CD4-positive, alpha-beta T cell treated with Interleukin-12 subunit alpha and Interleukin-12 subunit beta, for 1 hour (primary cell): ENCODE data around the gene CASP8.

Experiments
- DNase-seq: peaks from one replicate; pipeline ENCODE4 v3.0.0-alpha.2; 2020

CASP8 gene

DNA sequence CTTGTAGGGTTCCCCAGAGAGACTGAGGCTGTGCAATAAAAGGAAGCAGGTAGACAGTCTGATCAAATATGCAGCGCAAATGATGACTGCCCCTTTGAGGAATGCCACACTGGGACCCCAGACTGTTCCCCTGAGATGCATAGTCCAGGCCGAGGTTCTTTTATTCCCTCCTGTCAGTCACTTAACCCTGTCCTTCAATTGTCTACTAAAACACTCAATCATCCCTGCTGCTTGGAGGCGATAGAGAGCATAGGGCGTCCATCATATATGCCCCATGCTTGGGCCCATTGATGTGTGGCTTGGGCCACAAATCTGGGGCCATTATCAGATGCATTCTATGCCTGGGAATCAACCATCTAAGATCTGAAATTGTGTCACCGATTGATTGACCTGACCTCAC, 15.5 kb upstream of the CASP8 start:
- no peak for DNase-seq

- DNase-seq, result no peak
Observed at GRCh38 chr2:201246280-201246679, 14.1 kb upstream of the CASP8 start.

- DNase-seq, result no peak
Observed at GRCh38 chr2:201248288-201248844, 12.0 kb upstream of the CASP8 start.

- DNase-seq, result no peak
Observed at GRCh38 chr2:201249889-201250288, 10.4 kb upstream of the CASP8 start.

DNA sequence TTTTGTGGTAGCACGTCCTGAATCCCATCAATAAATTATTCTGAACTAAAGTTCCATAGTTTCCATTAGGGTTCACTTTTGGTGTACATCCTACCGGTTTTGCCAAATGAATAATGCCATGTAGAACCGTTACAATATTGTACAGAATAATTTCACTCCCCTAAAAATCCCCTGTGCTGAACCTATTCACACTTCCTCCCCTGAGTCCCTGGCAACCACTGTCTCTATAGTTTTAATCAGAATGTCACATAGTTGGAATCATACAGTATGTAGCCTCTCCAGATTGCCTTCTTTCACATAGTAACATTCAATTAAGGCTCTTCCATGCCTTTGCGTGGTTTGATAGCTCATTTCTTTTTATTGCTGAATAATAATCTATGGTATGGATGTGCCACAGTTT, 9.6 kb upstream of the CASP8 start:
- DNase-seq, result no peak

DNA sequence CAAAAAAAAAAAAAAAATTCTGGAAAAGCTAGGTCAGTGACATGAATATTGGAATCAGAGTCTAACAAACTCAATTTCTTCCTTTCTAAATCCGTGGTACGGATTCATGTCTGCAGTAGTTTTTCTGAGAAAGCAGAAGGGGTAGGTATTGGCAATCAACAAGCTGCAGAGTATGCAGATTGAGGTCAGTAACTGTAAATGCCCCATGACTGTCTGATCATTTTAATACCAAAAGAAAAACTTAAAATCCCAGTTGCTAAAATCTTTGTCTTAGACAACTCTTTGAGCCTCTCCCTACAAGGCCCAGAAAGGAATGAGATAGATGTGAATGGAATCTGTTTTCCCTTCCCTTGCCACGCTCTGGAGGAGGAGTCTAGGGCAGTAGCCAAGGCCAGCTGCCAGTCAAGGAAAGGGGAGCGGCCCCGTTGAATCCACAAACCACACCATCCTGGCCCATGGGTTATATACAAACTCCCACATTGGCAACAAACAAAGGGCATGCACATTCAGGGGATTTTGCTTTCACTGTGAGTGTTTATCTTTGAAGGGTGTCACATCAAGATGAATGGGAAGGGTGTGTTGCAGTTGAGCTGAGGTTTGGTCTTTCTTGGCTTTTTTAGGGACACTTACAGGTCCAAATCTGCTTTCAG, 6.1 kb upstream of the CASP8 start:
- peak; percentile 42 for DNase-seq

GRCh38 chr2:201255408-201256033, 4.8 kb upstream of the CASP8 start:
- DNase-seq, result no peak

DNA sequence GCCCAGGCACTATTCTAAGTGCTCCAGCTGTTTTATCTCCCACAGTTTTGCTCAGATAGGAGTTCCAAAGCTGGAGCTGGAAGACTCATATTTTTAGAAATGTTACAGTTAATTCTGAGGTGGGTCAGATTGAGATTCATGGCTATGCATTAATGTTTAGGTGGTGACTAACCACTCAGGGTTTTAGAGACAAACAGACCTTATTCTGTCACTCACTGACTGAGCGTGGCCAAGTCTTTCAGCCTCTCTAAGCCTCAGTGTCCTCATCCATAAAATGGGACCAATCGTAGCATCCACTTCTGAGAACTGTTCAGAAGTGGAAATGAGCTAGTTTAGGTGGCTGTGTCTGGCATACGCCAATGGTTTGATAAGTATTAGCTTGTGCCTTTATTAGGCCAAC, 4.3 kb upstream of the CASP8 start:
- DNase-seq, result no peak

DNA sequence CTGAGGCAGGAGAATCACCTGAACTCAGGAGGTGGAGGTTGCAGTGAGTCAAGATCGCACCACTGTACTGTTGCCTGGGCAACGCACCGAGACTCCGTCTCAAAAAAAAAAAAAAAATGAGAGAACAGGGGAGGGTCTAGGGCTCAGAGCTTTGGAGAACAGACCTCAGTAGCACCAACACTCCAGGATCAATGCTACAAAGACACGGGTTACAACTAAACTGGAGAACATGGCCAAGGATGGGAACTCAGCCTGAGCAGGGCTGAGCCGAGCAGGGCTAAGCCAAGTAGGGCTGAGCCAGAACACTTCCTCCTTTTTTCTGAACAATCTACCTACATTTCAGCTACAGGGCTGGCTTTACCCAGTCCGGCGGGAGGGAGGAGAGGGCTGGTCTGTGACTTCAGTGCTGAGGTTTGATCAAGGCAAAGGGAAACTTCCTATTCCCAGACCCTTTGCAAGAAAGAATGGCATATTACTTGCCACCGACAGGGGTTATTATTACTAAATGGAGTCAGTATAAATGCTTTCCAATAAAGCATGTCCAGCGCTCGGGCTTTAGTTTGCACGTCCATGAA, 2.9 kb upstream of the CASP8 start:
- DNase-seq, result peak; percentile 74

- DNase-seq, result peak; percentile 96
Observed at GRCh38 chr2:201257956-201258665, 2.2 kb upstream of the CASP8 start.

- no peak for DNase-seq
Observed at GRCh38 chr2:201258666-201259615, 1.4 kb upstream of the CASP8 start.

DNA sequence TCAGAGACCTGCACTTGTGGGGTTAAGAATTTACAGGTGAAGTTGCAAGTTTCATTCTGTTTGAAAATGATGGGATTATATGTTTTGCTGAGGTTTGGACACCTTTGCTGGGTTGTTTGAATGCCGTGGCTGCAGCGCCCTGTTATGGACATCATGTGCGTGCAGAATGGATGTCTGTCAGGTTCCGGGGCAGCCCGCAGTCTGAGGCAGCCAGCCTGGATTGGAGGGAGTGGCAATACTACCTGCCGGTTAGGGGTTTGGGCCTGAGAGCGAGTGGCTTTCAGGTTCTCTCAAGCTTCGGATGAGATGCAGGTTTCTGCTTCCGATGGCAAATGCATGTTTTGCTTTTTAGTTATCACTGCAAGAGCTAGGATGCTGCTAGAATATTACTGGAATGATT, 1.1 kb downstream of the CASP8 start:
- DNase-seq, result peak; percentile 74

- DNase-seq, result peak; percentile 45
Observed at GRCh38 chr2:201261906-201262305, 1.6 kb downstream of the CASP8 start.

- DNase-seq, result peak; percentile 33
Observed at GRCh38 chr2:201262718-201263117, 2.4 kb downstream of the CASP8 start.

GRCh38 chr2:201263779-201264178, 3.4 kb downstream of the CASP8 start:
- peak; percentile 44 for DNase-seq

GRCh38 chr2:201264472-201265173, 4.3 kb downstream of the CASP8 start:
- DNase-seq, result no peak

- DNase-seq, result peak; percentile 30
Observed at GRCh38 chr2:201266629-201267028, 6.3 kb downstream of the CASP8 start.

DNA sequence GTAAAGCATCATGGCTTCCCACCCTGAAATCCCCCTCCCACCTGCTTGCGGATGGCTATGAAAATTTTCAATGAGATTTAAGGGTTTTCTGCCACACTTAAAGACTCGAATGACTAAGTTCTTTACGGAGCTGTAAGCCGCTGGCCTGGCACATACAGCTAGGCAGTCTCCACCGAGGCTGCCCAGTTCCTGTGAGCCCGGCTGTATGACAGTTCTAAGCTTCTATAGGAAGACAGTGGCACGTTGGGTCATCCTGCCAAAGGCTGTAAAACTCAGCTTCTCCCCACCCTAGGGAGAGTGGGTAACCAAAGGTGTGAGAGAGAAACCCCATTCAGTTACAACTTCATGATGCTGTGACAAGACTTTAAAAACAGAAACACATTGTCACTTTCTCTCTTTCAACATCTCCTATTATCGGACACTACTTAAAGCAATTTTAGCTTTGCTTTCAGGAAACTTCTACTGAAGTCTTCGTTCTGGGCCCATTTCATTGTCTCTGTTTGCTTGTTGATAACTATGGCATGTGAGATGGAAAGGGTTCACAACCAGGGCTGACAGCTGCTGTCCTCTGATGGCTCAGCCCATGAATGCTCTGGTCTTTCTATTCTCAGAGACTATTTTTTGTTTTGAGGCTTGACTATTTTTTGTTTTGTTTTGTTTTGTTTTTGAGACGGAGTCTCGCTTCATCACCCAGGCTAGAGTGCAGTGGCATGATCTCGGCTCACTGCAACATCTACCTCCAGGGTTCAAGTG, 7.1 kb downstream of the CASP8 start:
- DNase-seq, result peak; percentile 39

DNA sequence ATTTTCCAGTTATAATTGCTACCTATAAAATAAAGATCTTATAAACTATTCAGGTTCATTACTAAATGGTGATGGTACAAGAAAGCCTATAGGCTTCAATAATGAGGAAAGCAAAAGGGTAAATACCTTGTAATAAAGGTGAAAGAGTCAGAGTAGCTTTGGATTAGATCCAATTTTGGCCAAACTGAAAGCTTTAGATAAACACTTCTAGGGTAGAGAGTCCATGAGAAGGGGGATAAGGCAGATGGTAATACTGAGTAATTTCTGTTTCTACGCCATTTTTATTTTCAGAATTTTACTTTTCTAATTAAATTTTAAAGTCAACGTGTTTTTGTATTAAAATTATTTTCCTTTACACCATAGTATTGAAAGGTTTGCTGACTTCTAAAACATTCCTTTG, 9.4 kb downstream of the CASP8 start:
- no peak for DNase-seq

DNA sequence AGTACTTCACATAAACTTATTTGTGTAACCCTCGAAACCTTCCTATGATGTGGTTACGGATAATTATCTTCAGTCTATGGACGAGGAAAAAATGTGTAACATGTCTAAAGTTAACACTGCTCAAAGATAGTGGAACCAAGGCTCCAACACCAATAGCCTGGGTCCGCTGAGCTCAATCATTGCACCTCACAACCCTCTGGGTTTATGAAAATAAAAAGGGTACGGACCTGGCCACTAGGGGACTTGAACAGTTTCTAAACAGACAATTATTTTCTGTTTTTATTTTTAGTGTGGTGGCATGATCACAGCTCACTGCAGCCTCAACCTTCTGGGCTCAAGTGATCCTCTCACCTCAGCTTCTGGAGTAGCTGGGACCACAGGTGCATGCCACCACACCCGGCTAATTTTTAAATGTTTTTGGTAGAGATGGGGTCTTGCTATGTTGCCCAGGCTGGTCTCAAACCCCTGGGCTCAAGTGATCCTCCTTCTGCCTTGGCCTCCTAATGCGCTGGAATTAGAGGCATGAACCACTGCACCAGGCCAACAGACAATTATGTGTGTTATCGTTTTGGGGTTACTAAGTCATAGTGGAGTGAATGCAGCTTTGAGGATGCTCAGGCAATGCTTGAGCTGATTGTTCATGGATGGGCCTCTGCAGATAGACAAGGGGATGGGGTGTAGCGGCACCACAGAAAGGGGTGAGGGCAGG, 10.1 kb downstream of the CASP8 start:
- DNase-seq, result peak; percentile 27
